Psoas muscle (tissue), 8 donors: ENCODE data around the gene RPLP2. TPM values are rescaled to one million over a fixed set of nuclear protein-coding genes. Genes with fewer than 3 reads are reported as not detected.
A peak's percentile ranks its signal among the peaks of the same experiment; 100 is the strongest.

Experiments used
- ATAC-seq, 4 donors: fragments of 200-7000 bp; cut with Tn5 transposase; one replicate each; pipeline ENCODE4 v1.9.1; 2020; ENCODE audit warnings: moderate library complexity in 3 of 4, mild to moderate bottlenecking in 2 of 4
- DNase-seq, 2 donors: peaks; one replicate each; pipeline ENCODE4 v3.0.0-alpha.2; 2020
- H3K27ac ChIP-seq: fragments of 200-600 bp; one replicate; pipeline ENCODE4 v1.8.0; 2022
- H3K27me3 ChIP-seq, 3 donors: fragments of 200-600 bp in 1 of 3; one replicate each; pipeline versions ENCODE4 v1.6.1 to v1.8.0; 2013 to 2022; ENCODE audit warnings: low read length in 2 of 3, mild to moderate bottlenecking in 2 of 3, moderate library complexity in 1 of 3; ENCODE audit not compliant: insufficient read depth in 3 of 3
- H3K36me3 ChIP-seq, 2 donors: fragments of 200-600 bp in 1 of 2; one replicate each; pipeline versions ENCODE4 v1.6.1 to v1.8.0; 2013 to 2022; ENCODE audit warnings: low read depth in 1 of 2, mild to moderate bottlenecking in 1 of 2, moderate library complexity in 1 of 2; ENCODE audit not compliant: insufficient read depth in 1 of 2
- H3K4me1 ChIP-seq: fragments of 200-600 bp; one replicate; pipeline ENCODE4 v1.8.0; 2022
- H3K4me3 ChIP-seq: fragments of 200-600 bp; one replicate; pipeline ENCODE4 v1.8.0; 2022; ENCODE audit warnings: mild to moderate bottlenecking
- H3K9me3 ChIP-seq: fragments of 200-600 bp; one replicate; pipeline ENCODE4 v1.8.0; 2022
- CTCF ChIP-seq: fragments of 200-600 bp; IDR thresholded peaks from one replicate; pipeline ENCODE4 v1.8.0; 2022; ENCODE audit warnings: antibody characterized with exemption
- WGBS, 3 donors: extraction: QIAGEN DNeasy Blood & Tissue Kit; methylation state at CpG; one replicate each; pipeline versions ENCODE4 v1.1.6 to v1.1.7; 2013; 5-methylcytosine and 5-hydroxymethylcytosine counted together
- intact Hi-C, 2 donors: fragments of 100-400 bp; cut with DNase I; formaldehyde crosslinking; loops; one replicate each; pipeline versions ENCODE4 v1.11.0 to v1.14.2; 2022
- polyA plus RNA-seq, 3 donors: library from polyadenylated mRNA; stranded (reverse); fragments of 200-250 nt; gene quantifications; one replicate each; pipeline ENCODE4 v1.2.3, GENCODE V29; 2013
- total RNA-seq, 4 donors: library from RNA; stranded (reverse); fragmentation: NEBNext Ultra II Directional in 2 of 4; extraction: Animal tissue kit (Norgen Biotek cat#: 25700) in 2 of 4; gene quantifications; one replicate each; pipeline versions ENCODE4 v1.2.1 to v1.2.4, GENCODE V29; 2021 to 2023
- donor health status: healthy with polysubstance abuse.
- donor health status: DM: no; HTN: no; CAD: no; lungs with moderate emphysema.
- donor health status: Bipolar disorder and iron deficiency.
- donor health status: healthy.
- donor health status: DM: yes; HTN: yes; CAD: no.
- donor health status: DM: no; HTN: no; CAD: no.
- donor health status: DM: no; HTN: no; CAD: no.
- donor health status: DM: yes; HTN: yes; CAD: no.

Gene RPLP2
- total and polyA plus RNA-seq, 7 donors = 779 to 1,781 (median 1,246) TPM

- Histone ChIP-seq H3K4me3 (peak overlapping the region; percentile 88), H3K27me3 (peaks cover 0 to under 1% (median 0%) of the 10 kb centered on the region in 3 donors), H3K4me1 (peaks cover 37% of the 10 kb centered on the region), H3K27ac (peak overlapping the region; percentile 96), H3K36me3 (peaks cover 0 to 40% of the 10 kb centered on the region in 2 donors), H3K9me3 (no peaks in the 10 kb centered on the region)
- 1 to 3% (median 1%) methylated on average over 46 to 47 of the region's 47 CpGs for WGBS, 3 donors
- ATAC-seq = peak; percentile 49 to 67 (median 60)
- no peak for TF ChIP-seq CTCF
- intact Hi-C loops = no loop called here
- DNase-seq = peak; percentile 88 to 93
These were observed 10.3 kb downstream of the RPLP2 start for GRCh38 chr11:819943-820649.

DNA sequence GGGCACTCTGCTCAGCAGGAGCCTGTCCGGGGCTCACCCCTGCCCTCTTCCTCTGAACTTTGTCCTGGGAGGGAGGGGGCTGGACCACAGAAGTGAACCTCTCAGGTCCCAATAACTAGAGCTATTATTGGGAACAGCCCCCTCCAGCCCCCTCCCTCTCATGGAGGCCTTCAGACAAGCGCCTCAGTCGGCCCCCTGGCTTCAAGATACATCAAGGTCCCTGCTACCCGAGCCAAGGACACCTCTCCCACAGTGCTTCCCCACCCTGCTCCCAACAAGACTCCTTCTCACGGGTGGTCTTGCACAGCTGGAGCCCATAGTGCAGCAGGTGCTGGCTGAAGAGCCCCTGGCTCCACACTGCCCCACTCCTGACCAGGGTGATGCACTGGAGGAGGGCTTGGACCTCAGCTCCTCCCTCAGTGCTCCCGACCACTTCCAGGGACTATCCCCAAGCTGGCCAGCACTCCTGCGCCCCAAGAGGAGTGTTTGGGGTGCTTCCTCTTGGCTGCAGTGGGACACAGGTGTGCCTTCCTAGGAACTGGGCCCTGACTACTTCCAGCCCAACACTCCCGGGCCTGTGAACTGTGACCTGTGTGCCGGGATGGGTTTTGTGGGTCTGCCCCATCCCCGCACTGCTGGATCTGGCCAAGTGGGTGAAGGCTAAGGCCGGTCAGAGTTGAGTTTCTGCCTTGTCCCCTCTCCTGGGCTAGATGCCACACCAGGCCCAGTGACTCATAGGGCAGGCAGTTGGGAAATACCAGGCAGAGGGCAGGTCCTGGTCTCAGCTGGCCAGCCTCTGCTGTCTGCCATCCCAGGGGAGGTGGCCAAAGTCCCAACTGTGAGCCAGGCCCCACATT is 11.1 kb downstream of the RPLP2 start:
- intact Hi-C loops = no loop called here
- WGBS, 3 donors = 17 to 33% (median 22%) methylated on average over 11 of the region's 11 CpGs
- H3K4me1 ChIP-seq = peaks cover 37% of the 10 kb centered on the region
- peaks cover 0 to 43% of the 10 kb centered on the region in 2 donors for H3K36me3 ChIP-seq
- H3K4me3 ChIP-seq = peak overlapping the region; percentile 88
- DNase-seq (peak; percentile 90 to 95), ATAC-seq (peak; percentile 72 to 78 (median 76))
- peak overlapping the region; percentile 96 for H3K27ac ChIP-seq
- TF ChIP-seq CTCF = no peak
- no peaks in the 10 kb centered on the region for H3K9me3 ChIP-seq
- peaks cover 0 to 7% (median 0%) of the 10 kb centered on the region in 3 donors for H3K27me3 ChIP-seq

- H3K4me1 ChIP-seq = peaks cover 37% of the 10 kb centered on the region
- 31 to 46% (median 38%) methylated on average over 20 to 22 of the region's 22 CpGs for WGBS, 3 donors
- no peaks in the 10 kb centered on the region for H3K9me3 ChIP-seq
- H3K27me3 ChIP-seq = peaks cover 0 to 12% (median 0%) of the 10 kb centered on the region in 3 donors
- H3K36me3 ChIP-seq = peaks cover 0 to 43% of the 10 kb centered on the region in 2 donors
- peak overlapping the region; percentile 88 for H3K4me3 ChIP-seq
- TF ChIP-seq CTCF = no peak
- H3K27ac ChIP-seq = peak overlapping the region; percentile 96
- intact Hi-C loops = no loop called here
- ATAC-seq (no peak), DNase-seq (peak; percentile 57 to 78)
These were observed 12.0 kb downstream of the RPLP2 start for GRCh38 chr11:821512-822371.

DNA sequence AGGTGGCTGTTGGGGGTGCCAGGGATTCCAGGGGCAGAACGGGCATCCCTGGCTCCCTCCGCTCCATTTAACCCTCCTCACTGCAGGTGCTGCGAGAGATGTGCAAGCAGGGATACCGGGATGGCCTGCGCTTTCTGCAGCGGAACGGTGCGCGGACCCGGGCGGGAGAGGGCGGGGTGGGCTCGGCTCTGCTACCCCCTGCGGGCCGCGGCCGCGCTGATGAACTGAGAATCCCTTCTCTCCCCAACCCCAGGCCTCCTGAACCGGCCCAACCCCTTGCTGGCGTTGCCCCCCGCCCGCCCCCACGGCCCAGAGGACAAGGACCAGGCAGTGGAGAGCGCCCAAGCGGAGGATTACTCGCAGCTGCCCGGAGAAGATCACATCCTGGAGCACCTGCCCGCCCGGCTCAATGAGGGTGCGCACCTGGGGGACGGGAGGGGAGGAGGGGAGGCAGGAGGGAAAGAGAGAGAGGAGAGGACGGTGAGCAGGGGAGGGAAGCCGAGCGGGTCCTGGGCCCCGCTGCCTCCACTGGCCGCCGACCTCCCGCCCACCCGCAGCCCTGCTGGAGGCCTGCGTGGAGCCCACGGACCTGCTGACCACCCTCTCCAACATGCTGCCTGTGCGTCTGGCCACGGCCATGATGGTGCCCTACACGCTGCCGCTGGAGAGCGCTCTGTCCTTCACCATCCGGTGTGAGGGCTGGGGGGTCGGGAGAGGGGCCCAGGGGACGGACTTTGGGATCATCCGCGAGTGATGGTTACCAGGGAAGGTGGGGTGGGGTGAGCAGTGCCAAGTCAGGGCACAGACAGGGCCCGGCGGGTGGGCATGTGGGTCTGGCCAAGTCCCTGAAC is 13.9 kb downstream of the RPLP2 start:
- 83 to 85% (median 84%) methylated on average over 39 to 53 of the region's 53 CpGs for WGBS, 3 donors
- DNase-seq (no peak), ATAC-seq (no peak)
- no peak overlapping the region for H3K4me3 ChIP-seq
- H3K36me3 ChIP-seq = peaks cover 0 to 43% of the 10 kb centered on the region in 2 donors
- H3K27ac ChIP-seq = peak overlapping the region; percentile 55
- peaks cover 44% of the 10 kb centered on the region for H3K4me1 ChIP-seq
- intact Hi-C loops = no loop called here
- H3K27me3 ChIP-seq = peaks cover 0 to 17% (median 7%) of the 10 kb centered on the region in 3 donors
- H3K9me3 ChIP-seq = no peaks in the 10 kb centered on the region
- TF ChIP-seq CTCF = no peak
